GM12891 (cell line): Measurements from ENCODE around the gene PFKFB4.

Experiments used
- POLR2A ChIP-seq: IDR thresholded peaks from 2 replicates; pipeline ENCODE4 v1.6.1; 2011; ENCODE audit warnings: low read depth, low read length, control low read depth
- POLR2AphosphoS5 ChIP-seq: IDR thresholded peaks from 2 replicates; pipeline ENCODE4 v1.6.1; 2011; ENCODE audit warnings: low read depth, low read length, control low read depth

- no peak for TF ChIP-seq POLR2A
- no peak for TF ChIP-seq POLR2AphosphoS5
These were observed 12.5 kb downstream of the PFKFB4 start for GRCh38 chr3:48544141-48544540.
